Large intestine (tissue), 3 donors: ENCODE measurements around the gene OPN1SW. TPM values are rescaled to one million over a fixed set of nuclear protein-coding genes. Genes with fewer than 3 reads are reported as not detected.

Source experiments
- DNase-seq, 2 donors: peaks; one replicate each; pipeline versions ENCODE4 v3.0.0 to v3.0.0-alpha.2; 2013
- H3K27ac ChIP-seq: one replicate; pipeline ENCODE4 v1.5.1; 2013; ENCODE audit warnings: low read length
- H3K27me3 ChIP-seq: 2 replicates; pipeline ENCODE4 v1.6.1; 2013; ENCODE audit warnings: low read length; ENCODE audit not compliant: control insufficient read depth, insufficient read depth
- H3K36me3 ChIP-seq: 2 replicates; pipeline ENCODE4 v1.6.1; 2013; ENCODE audit warnings: low read length; ENCODE audit not compliant: control insufficient read depth, insufficient read depth
- H3K4me1 ChIP-seq: one replicate; pipeline ENCODE4 v1.6.1; 2013; ENCODE audit warnings: low read length; ENCODE audit not compliant: control insufficient read depth, insufficient read depth
- H3K4me3 ChIP-seq: one replicate; pipeline ENCODE4 v1.5.1; 2013; ENCODE audit warnings: low read length
- H3K9me3 ChIP-seq: one replicate; pipeline ENCODE4 v1.6.1; 2013; ENCODE audit warnings: mild to moderate bottlenecking, low read depth, low read length, moderate library complexity; ENCODE audit not compliant: control insufficient read depth
- WGBS: methylation state at CpG from one replicate; pipeline ENCODE4 v1.1.5; 2013; ENCODE audit warnings: low lambda C conversion rate; ENCODE audit not compliant: insufficient coverage; 5-methylcytosine and 5-hydroxymethylcytosine counted together
- polyA plus RNA-seq: library from polyadenylated mRNA; unstranded; fragments of 120-200 nt; gene quantifications from one replicate; pipeline ENCODE4 v1.2.1, GENCODE V29; 2013

The OPN1SW gene
- polyA plus RNA-seq, 1 donor, result 0.18 TPM

DNA sequence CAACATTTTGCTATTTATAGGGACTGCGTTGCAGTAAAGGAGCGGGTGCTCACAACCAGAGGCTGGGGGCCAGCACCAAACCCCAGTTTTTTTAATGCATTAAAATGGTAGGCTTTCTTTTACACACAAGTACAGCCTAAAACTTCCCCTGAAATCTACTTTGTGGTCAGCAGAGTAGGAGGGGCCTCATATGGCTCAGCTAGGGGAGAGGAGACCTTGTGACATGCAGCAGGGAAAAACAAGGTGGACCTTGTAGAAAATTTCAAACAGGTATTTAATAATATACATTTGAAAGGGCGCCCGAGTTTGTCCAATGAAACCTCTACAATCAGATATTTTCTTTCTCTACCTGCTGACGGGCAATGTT is 17.6 kb upstream of the OPN1SW start:
- Histone ChIP-seq H3K27me3 (peaks cover 43% of the 10 kb centered on the region), H3K36me3 (no peaks in the 10 kb centered on the region), H3K27ac (no peak overlapping the region), H3K4me1 (peaks cover 11% of the 10 kb centered on the region), H3K4me3 (no peak overlapping the region), H3K9me3 (no peaks in the 10 kb centered on the region)
- no peak for DNase-seq
- no CpG with 5 or more reads among the region's 5 CpGs for WGBS

DNA sequence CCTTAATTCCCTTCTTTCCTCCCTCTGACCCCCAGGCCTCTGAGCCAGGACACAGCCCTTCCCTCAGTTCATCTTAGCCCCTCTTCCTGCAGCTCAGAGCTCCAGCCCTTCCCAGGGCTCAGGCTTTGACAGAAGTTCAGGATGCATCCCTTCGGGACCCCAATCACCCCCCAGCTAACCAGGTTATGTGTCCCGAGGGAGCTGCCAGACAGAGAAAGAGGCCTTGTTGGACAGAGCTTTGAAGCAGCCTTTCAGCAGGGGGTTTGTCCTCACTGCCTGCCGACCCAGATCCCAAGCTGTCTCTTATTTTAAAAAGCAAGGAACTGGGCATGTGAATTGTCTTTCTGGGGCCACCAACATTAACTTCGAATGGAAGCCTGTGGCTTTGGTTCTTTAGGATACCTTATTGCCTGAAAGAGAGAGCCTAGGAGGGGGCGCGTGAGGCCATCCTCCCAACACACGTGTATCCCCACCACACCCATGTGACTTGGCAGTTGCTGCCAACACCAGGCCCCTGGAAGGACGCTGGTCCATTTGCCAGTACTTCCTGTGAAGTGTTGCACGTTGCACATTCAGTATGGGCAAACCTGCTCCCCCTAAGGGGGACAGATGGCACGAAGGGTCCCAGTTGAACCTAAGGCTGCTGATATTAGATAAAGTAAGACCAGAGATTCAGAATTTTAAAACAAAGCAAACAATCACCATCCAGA is 17.0 kb upstream of the OPN1SW start:
- H3K4me1 ChIP-seq, result peaks cover 11% of the 10 kb centered on the region
- no peaks in the 10 kb centered on the region for H3K36me3 ChIP-seq
- H3K4me3 ChIP-seq, result no peak overlapping the region
- no peaks in the 10 kb centered on the region for H3K9me3 ChIP-seq
- H3K27ac ChIP-seq, result no peak overlapping the region
- no CpG with 5 or more reads among the region's 10 CpGs for WGBS
- peaks cover 43% of the 10 kb centered on the region for H3K27me3 ChIP-seq
- no peak for DNase-seq

DNA sequence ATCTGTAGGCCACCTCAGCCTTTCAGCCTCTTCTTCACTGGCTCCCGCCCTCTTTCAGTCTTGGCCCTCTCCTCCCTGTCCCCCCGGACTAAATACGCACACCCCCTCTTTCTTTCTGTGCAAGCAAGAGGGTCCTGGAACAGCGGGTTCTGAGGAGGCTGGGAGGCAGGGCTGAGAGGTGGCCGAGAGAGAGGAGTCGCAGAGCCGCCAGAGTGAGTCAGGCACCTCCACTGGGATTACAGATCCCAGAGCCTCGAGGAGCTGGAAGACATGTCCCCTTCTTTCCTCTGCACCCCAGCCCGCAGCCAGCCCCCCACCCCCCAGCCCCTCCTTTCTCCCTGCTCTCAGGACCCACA is 16.4 kb upstream of the OPN1SW start:
- H3K9me3 ChIP-seq, result no peaks in the 10 kb centered on the region
- H3K27me3 ChIP-seq, result peaks cover 43% of the 10 kb centered on the region
- no peak overlapping the region for H3K27ac ChIP-seq
- H3K4me1 ChIP-seq, result peaks cover 11% of the 10 kb centered on the region
- no peak for DNase-seq
- WGBS, result no CpG with 5 or more reads among the region's 9 CpGs
- H3K36me3 ChIP-seq, result no peaks in the 10 kb centered on the region
- H3K4me3 ChIP-seq, result peak overlapping the region; percentile 59

DNA sequence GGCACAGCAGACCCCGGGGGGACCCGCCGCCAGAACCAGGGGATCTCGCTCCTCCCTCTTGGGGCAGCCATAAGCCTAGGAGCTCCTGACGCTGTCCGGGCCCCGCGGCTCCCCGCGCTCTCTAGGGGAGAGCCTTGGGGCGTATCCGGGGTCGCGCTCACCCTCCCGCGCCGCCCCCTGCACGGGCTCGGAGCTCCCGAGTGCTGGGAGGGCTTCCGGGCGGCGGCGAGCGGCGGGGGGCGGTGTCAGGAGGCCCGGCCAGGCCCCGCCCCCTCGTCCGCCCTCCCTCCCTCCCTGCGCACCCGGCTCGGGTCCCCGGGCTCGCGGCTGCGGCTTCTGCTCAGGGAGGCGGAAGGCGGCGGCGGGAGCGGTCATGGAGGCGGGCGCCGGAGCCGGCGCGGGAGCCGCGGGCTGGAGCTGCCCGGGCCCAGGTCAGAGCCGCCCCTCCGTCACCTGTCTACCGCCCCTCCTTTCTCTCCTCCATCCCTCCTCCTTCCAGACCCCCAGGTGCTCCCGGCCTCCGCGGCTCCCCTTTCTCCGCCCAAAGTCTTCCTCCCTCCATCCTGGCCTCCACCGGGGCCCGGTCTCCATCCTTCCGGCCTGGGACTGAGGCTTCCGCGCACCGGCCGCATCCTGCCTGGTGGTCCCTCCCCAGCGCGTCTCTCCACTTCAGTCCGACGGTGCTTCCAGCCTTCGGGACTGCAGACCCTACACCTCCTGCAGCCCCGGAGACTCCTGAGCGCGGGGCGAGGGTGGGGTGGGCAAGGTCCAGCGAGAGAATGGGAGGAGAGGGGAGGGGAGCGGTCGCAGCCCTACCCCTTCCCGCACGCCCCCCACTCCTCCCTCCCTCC is 15.8 kb upstream of the OPN1SW start, which contains the start of gene CCDC136:
CCDC136 (plus strand) TSS at position 848 of the 851 bp plus-strand sequence. CDS start 444 bp downstream, outside the sequence.
- peak; percentile 36 to 71 for DNase-seq
- no peak within 1 kb of the TSS for H3K27ac ChIP-seq

DNA sequence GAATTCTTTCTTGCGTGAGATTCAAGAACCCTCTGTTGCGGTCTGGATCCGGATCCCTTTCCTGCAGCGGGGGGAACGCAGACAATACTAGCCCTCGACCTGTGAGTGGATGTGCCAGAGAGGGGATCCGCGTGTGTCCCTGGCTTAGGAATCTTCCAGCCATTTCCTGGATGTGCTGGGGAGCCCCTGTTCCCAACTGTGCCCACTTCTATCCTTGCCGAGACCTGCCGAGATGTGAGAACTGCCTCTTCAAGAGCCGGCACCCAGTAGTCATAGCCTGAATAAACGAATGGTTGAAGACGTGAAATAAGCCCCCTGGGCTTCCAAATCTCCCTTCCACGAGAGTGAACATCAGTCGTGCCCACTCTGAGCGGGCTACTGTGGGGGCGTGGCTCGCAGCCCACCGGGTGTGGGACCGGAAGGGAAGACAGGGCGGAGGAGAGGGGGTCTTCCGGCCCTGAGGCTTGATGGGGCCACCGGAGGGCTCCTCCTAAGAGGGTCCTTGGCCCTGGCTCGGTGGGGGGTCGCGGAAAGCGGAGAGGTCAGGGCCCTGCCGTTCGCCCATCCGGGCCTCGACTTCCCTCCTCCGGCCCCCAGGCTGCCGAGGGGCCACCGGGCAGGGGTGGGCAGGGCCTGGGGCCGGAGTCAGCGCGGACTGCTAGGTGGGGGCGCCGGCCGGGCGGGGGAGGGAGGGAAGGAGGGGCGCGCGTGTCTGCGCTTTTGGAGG is 14.9 kb upstream of the OPN1SW start:
- Histone ChIP-seq H3K4me1 (peaks cover 11% of the 10 kb centered on the region), H3K36me3 (no peaks in the 10 kb centered on the region), H3K9me3 (no peaks in the 10 kb centered on the region), H3K27ac (no peak overlapping the region), H3K4me3 (peak overlapping the region; percentile 81), H3K27me3 (peaks cover 43% of the 10 kb centered on the region)
- DNase-seq, result peak in 1 of 2 donors; percentile 26
- WGBS, result no CpG with 5 or more reads among the region's 45 CpGs

More for the DNA sequence above, 15.8 kb upstream of the OPN1SW start, which contains the start of gene CCDC136:
- WGBS, result no CpG with 5 or more reads among the region's 80 CpGs
- no peaks in the 10 kb centered on the region for H3K36me3 ChIP-seq
- H3K27me3 ChIP-seq, result peaks cover 43% of the 10 kb centered on the region
- no peaks in the 10 kb centered on the region for H3K9me3 ChIP-seq
- H3K4me3 ChIP-seq, result peak within 1 kb of the TSS; percentile 81
- H3K4me1 ChIP-seq, result peaks cover 11% of the 10 kb centered on the region

DNA sequence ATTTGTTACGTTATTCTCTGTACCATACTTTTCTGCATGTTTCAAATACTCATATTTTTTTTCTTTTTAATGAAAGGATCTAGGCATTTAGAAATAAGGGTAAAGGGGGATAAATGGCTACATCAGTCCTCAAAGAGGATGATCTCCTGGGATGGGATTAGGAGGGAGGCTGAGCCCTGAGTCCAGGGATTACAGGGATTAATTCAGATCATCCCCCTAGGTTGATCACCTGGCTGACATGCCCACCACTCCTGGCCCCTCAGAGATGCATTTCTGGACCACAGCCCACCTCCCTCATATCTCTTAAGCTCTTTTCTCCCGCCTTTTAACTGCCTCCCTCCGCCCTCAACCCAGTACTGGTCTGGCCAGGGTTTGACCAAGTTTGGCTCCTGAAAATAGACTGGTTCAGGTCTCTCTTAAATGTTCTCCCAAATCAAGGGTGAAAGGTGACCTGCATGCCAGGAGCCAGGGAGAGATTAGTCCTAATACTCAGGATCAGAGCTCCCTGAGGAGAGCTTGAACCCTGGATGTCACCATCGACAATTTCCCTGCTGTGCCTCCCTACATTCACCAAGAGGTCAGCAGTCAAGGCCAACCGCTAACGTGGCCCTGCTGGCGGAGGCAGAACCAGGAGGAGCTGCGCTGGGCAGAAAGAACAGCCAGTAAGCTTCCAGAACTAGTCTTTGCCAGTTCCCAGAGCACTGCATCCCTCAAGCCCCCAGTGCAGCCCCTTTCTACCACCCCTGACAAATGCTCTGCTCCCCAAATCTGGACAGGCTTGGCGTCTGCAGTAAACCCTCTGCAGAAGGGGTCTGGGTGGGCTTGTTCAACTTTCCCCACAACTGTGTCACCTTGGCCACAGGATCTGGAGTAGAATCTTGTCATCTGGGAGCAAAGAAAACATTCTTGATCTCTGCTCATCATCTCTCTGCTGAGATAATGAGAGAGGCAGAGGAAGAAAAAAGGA is 13.1 kb upstream of the OPN1SW start:
- Histone ChIP-seq H3K4me1 (peaks cover 11% of the 10 kb centered on the region), H3K36me3 (no peaks in the 10 kb centered on the region), H3K9me3 (no peaks in the 10 kb centered on the region), H3K27me3 (peaks cover 39% of the 10 kb centered on the region), H3K27ac (no peak overlapping the region), H3K4me3 (no peak overlapping the region)
- no peak for DNase-seq
- WGBS, result 88% methylated on average over 1 of the region's 9 CpGs

DNA sequence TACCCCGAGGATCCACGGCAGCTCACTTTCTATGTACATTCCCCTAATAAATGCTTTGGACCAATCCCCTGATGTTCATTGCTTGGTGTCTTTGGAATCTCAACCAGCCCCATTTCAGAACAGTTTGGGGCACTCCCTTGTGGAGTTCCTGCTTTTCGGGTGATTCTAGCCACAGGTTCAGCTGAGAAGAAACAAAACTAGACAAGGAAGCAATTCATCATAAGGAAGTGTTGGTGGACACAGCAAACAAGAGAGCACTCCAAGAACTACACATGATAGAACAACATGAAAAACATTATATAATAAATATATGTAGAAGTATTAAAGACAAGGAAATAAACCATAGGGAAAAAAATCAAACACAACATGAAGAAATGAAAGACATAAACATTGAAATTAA is 10.1 kb upstream of the OPN1SW start:
- peaks cover 5% of the 10 kb centered on the region for H3K4me1 ChIP-seq
- WGBS, result no CpG with 5 or more reads among the region's 3 CpGs
- H3K27me3 ChIP-seq, result peaks cover 21% of the 10 kb centered on the region
- H3K36me3 ChIP-seq, result no peaks in the 10 kb centered on the region
- H3K4me3 ChIP-seq, result no peak overlapping the region
- H3K27ac ChIP-seq, result no peak overlapping the region
- no peaks in the 10 kb centered on the region for H3K9me3 ChIP-seq
- no peak for DNase-seq

DNA sequence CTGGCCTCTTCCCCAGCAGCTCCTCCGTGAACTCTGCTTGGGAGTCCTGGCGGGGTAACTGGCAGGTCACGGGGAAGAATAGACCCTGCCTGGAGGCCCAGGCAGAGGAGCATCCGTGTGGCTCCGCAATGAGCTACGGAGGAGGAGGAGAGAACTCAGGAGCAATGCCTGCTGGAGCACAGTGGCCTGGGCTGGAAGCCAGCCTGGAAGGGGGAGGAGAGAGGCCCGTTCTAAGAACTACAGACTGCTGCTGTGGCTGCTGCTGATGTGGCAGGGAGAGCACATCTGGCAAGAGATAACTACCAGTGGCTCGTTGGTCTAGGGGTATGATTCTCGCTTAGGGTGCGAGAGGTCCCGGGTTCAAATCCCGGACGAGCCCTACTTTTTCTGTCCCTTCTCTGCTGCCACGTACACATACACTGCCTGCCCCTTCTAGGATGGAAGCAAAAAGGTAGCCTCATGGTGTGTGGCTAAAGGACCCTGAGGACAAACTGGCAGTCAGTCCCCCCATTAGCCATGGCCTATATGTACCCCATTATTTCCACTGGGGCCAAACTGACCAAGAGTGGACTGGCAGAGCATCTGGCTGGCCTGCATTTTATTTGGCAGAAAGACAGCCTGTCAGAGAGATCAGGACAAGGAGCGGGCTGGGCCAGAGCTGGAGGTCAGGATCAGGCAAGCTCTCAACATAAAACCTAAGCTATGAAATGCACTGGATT is 7.7 kb upstream of the OPN1SW start:
- Histone ChIP-seq H3K27ac (no peak overlapping the region), H3K36me3 (no peaks in the 10 kb centered on the region), H3K27me3 (no peaks in the 10 kb centered on the region)

DNA sequence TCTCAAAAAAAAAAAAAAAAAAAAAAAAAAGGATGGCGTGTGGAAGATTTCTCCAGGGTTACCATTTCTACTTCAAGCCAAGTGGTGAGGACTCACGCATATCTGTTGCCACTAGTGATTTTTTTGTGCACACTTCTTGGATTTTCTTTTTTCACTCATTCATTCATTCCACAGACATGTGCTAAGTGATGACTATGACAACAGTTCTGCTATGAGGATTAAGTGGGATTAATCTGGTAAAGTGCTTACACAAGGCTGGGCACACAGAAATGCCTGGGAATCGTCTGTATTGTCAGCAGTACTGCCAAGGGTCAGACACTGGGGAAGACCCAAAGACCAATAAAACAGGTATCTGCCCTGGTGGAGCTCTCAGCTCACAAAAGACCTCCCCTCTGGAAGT is 6.3 kb upstream of the OPN1SW start:
- Histone ChIP-seq H3K9me3 (no peaks in the 10 kb centered on the region), H3K27me3 (no peaks in the 10 kb centered on the region), H3K36me3 (no peaks in the 10 kb centered on the region), H3K4me3 (no peak overlapping the region), H3K4me1 (no peaks in the 10 kb centered on the region), H3K27ac (no peak overlapping the region)
- no peak for DNase-seq
- 100% methylated on average over 1 of the region's 3 CpGs for WGBS

More for the DNA sequence above, 7.7 kb upstream of the OPN1SW start:
- no CpG with 5 or more reads among the region's 15 CpGs for WGBS
- Histone ChIP-seq H3K4me1 (no peaks in the 10 kb centered on the region), H3K4me3 (no peak overlapping the region), H3K9me3 (no peaks in the 10 kb centered on the region)
- peak; percentile 52 to 53 for DNase-seq
